A673 (cell line): ENCODE measurements around the gene CHTF8. TPM values are rescaled to one million over a fixed set of nuclear protein-coding genes. Genes with fewer than 3 reads are reported as not detected.

Experiments used
- BruUV-seq: library from RNA; stranded (reverse); fragments of 400-500 nt; replicated peaks from 2 replicates; lab custom pipeline; 2021; lab: Mats Ljungman, UMichigan
- CTCF ChIA-PET: fragments of 300-600 bp; sonication (Branson Sonifier 250); formaldehyde crosslinking; loops from one replicate; lab custom pipeline; 2022; ENCODE audit warnings: antibody characterized with exemption; lab: Charles Lee
- POLR2A ChIA-PET: fragments of 300-600 bp; sonication (Branson Sonifier 250); formaldehyde crosslinking; loops from one replicate; lab custom pipeline; 2022; ENCODE audit warnings: antibody characterized with exemption; ENCODE audit not compliant: low non-redundant PET; lab: Charles Lee
- DNase-seq: peaks from one replicate; pipeline ENCODE4 v3.0.0-alpha.2; 2015; ENCODE audit warnings: low spot score
- H3K27ac ChIP-seq: fragments of 200-600 bp; sonication (generic); 2 replicates; pipeline ENCODE4 v1.5.1; 2016; ENCODE audit warnings: mixed run types, low read depth, mild to moderate bottlenecking, mixed read lengths, antibody characterized with exemption, low read length; ENCODE audit not compliant: poor library complexity, severe bottlenecking
- H3K27me3 ChIP-seq: fragments of 200-600 bp; sonication (generic); replicated peaks from 2 replicates; pipeline ENCODE4 v1.6.1; 2017; ENCODE audit warnings: mixed run types, low read depth, mild to moderate bottlenecking, mixed read lengths, antibody characterized with exemption, low read length; ENCODE audit not compliant: insufficient read depth, poor library complexity
- H3K36me3 ChIP-seq: fragments of 200-600 bp; sonication (generic); 2 replicates; pipeline ENCODE4 v1.6.1; 2016; ENCODE audit warnings: mixed run types, mild to moderate bottlenecking, mixed read lengths, antibody characterized with exemption, low read length; ENCODE audit not compliant: insufficient read depth, poor library complexity, severe bottlenecking
- H3K4me1 ChIP-seq: fragments of 200-600 bp; sonication (generic); 2 replicates; pipeline ENCODE4 v1.6.1; 2017; ENCODE audit warnings: mixed run types, mild to moderate bottlenecking, mixed read lengths, antibody characterized with exemption, low read length; ENCODE audit not compliant: insufficient read depth, poor library complexity, severe bottlenecking
- H3K4me3 ChIP-seq: fragments of 200-600 bp; sonication (generic); 2 replicates; pipeline ENCODE4 v1.5.1; 2016; ENCODE audit warnings: low read depth, mixed run types, mild to moderate bottlenecking, mixed read lengths, low read length; ENCODE audit not compliant: poor library complexity, severe bottlenecking
- H3K9me3 ChIP-seq: fragments of 200-600 bp; sonication (generic); 2 replicates; pipeline ENCODE4 v1.6.1; 2016; ENCODE audit warnings: mixed run types, low read depth, mild to moderate bottlenecking, mixed read lengths, antibody characterized with exemption, low read length; ENCODE audit not compliant: poor library complexity, severe bottlenecking
- EZH2 ChIP-seq: fragments of 200-600 bp; sonication (generic); IDR thresholded peaks from 2 replicates; pipeline ENCODE4 v1.6.1; 2017; ENCODE audit warnings: borderline replicate concordance, low read depth, mild to moderate bottlenecking, mixed read lengths, antibody characterized with exemption, low read length; ENCODE audit not compliant: poor library complexity, severe bottlenecking
- intact Hi-C: fragments of 100-400 bp; cut with micrococcal nuclease; formaldehyde crosslinking; loops from one replicate; pipeline ENCODE4 v1.10.0; 2022; ENCODE audit not compliant: unreplicated experiment
- total RNA-seq: library from RNA; stranded (reverse); gene quantifications from 2 replicates; pipeline ENCODE4 v1.2.3, GENCODE V29; 2021
- TF ChIP-seq, protein P1 (sequence below): fragments of 300-800, 200-600 bp; sonication (generic); conservative IDR thresholded peaks from 2 replicates; pipeline ENCODE4 v1.5.1; 2017; ENCODE audit warnings: low read depth, mild to moderate bottlenecking, antibody characterized with exemption, low read length, moderate library complexity, mixed read lengths

Gene CHTF8
- total RNA-seq, 1 experiment from 2014 or later, result 113 TPM

DNA sequence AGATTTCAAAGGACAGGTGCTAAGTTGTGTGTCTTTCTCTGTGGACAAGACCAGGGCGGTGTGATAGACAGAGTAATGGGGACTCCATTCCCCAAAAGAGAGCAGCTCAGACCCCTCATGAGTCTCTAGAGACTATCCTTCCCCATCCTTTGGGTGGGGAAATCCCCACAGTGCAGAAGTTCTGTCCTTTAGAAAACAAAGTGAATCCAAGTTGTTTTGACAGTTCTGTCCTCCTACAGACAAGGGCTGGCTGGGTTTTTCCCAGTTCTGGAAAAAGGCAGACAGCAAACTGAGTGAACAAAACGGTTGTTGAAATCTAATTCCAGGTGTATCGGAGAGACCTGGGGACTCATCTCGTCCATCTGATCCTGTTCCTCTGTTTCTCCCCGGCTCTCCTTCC, 37.9 kb downstream of the CHTF8 start:
- DNase-seq, result no peak
- TF ChIP-seq EZH2, result no peak
- TF ChIP-seq, protein P1, sequence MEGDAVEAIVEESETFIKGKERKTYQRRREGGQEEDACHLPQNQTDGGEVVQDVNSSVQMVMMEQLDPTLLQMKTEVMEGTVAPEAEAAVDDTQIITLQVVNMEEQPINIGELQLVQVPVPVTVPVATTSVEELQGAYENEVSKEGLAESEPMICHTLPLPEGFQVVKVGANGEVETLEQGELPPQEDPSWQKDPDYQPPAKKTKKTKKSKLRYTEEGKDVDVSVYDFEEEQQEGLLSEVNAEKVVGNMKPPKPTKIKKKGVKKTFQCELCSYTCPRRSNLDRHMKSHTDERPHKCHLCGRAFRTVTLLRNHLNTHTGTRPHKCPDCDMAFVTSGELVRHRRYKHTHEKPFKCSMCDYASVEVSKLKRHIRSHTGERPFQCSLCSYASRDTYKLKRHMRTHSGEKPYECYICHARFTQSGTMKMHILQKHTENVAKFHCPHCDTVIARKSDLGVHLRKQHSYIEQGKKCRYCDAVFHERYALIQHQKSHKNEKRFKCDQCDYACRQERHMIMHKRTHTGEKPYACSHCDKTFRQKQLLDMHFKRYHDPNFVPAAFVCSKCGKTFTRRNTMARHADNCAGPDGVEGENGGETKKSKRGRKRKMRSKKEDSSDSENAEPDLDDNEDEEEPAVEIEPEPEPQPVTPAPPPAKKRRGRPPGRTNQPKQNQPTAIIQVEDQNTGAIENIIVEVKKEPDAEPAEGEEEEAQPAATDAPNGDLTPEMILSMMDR, result no peak
- intact Hi-C loops, result no loop called here
- Histone ChIP-seq H3K27ac (no peak overlapping the region), H3K4me3 (no peak overlapping the region), H3K9me3 (no peaks in the 10 kb centered on the region), H3K27me3 (no peaks in the 10 kb centered on the region), H3K4me1 (peaks cover 10% of the 10 kb centered on the region), H3K36me3 (no peaks in the 10 kb centered on the region)
- BruUV-seq, result no TSS peak
- POLR2A ChIA-PET, result no interaction called here
- CTCF ChIA-PET, result no interaction called here

DNA sequence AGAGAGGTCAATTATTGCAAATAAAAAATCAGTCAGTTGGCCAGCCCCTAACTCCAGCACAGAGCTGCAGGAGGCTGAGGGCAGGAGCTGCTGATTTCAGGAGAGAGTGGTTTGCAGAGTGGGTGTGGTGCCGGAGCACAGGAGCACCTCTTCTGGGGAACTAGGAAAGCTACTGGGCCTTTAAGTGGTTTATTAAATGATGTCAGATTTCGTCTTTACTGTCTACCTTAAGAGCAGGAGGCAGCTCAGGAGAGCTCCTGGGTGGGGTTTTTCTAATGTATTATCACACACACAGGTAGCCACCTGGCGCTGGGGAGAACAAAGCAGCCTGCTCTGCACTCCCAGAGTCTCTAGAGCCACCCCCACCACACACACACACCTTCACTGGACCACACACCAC, 38.4 kb downstream of the CHTF8 start:
- H3K4me1 ChIP-seq, result peaks cover 10% of the 10 kb centered on the region
- ChIA-PET CTCF (interaction anchor here (0.6 kb wide), 1 partner anchor 11 kb away, joined by 6 read pairs; no protein-coding TSS in a partner anchor), POLR2A (no interaction called here)
- H3K4me3 ChIP-seq, result no peak overlapping the region
- BruUV-seq, result no TSS peak
- no peaks in the 10 kb centered on the region for H3K36me3 ChIP-seq
- H3K27ac ChIP-seq, result no peak overlapping the region
- TF ChIP-seq, protein P1, result no peak
- no peak for TF ChIP-seq EZH2
- intact Hi-C loops, result no loop called here
- H3K9me3 ChIP-seq, result no peaks in the 10 kb centered on the region
- DNase-seq, result no peak
- H3K27me3 ChIP-seq, result no peaks in the 10 kb centered on the region

DNA sequence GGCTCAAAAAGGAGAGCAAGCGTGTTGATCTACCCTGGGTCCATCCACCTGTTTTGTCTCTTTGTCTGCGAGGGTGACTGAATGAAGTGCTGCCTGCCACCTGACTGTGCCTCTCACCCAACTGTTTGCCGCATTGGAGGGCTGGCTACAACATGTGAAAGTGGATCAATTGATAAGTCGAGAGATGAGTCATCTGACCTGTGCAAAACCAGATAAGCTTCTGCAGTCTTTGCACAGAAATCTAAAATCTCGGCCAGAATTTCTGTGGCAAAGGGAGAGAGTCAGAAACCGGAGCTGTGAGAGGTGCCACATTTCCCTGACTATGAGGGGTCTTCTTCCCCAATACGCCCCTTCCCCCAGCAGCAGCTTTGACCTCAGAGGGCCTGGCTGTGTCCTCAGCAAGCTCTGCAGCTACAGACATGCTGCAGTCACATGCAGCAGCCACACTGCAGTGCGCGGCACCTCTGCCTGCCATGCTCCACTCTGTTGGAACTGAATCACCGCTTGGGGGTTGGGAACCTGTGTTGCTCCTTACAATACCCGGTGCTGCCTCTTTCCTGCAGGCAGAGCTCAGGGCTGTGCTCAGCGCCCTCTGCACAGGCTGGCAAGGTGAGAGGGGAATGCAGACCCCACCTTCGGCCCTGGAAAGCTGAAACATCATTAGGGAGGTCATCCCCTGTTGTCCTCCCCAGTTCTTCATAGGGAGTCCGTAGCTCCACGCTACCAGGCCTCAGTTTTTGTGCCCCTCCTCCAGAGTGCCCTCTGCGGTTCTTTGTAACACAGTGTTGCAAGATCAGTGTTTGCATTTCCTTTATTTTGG, 43.1 kb downstream of the CHTF8 start:
- H3K9me3 ChIP-seq, result no peaks in the 10 kb centered on the region
- no peak for DNase-seq
- intact Hi-C loops, result no loop called here
- no peak overlapping the region for H3K27ac ChIP-seq
- H3K4me3 ChIP-seq, result no peak overlapping the region
- ChIA-PET CTCF (no interaction called here), POLR2A (no interaction called here)
- H3K27me3 ChIP-seq, result no peaks in the 10 kb centered on the region
- BruUV-seq, result no TSS peak
- H3K4me1 ChIP-seq, result no peaks in the 10 kb centered on the region
- H3K36me3 ChIP-seq, result no peaks in the 10 kb centered on the region
- TF ChIP-seq, protein P1, result no peak
- TF ChIP-seq EZH2, result no peak
